ENCODE results near the gene OTULIN.

OTULIN gene

DNA sequence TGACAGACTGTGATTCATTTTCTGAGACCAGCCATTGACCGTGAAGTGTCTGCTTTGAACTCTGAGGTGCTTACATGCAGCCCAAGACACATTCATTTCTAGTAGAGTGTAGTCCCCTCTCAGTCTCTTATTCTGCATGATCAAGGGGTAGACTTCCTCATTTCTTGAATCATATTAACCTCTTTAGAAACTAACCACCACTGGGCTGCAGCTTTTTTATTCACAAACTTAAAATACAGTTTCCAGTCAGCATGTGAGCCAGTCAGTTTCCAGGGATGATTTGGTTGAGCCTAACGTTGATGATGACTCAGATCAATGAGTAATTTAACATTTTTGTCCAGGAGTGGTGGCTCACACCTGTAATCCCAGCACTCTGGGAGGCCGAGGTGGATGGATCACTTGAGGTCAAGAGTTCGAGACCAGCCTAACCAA is 59.2 kb downstream of the OTULIN start:
- no peak for TF ChIP-seq CTCF (IDR thresholded peaks at IDR 0.05; ENCODE audit: borderline replicate concordance, insufficient read depth, low read depth, low read length)
- no peak overlapping the region for H3K4me3 ChIP-seq (ENCODE audit: low read depth, low read length)

DNA sequence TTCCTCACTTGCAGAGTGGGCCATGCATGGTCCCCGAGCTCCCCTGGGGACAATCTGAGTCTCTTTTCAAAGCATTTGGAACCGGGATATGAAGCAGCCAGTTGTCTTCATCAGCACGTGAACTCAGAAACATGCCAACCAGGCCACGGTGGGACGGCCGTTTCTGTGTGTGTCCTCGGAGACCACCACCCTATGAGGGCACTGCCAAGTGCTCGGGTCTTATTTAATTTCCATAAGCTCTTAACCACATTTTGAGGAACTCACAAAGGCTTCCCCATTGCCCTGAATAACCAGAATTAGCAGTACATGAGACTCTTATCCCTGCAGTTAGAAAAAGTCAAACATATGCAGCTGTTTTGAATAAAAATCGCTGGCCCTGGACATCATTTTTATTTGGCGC is 60.1 kb downstream of the OTULIN start:
- no peak overlapping the region for H3K4me3 ChIP-seq (ENCODE audit: low read depth, low read length)
- no peak for TF ChIP-seq CTCF (IDR thresholded peaks at IDR 0.05; ENCODE audit: borderline replicate concordance, insufficient read depth, low read depth, low read length)

GRCh38 chr5:14726066-14726838 is 61.7 kb downstream of the OTULIN start:
- no peak overlapping the region for H3K4me3 ChIP-seq (ENCODE audit: low read depth, low read length)
- TF ChIP-seq CTCF (IDR thresholded peaks at IDR 0.05; ENCODE audit: borderline replicate concordance, insufficient read depth, low read depth, low read length): no peak

DNA sequence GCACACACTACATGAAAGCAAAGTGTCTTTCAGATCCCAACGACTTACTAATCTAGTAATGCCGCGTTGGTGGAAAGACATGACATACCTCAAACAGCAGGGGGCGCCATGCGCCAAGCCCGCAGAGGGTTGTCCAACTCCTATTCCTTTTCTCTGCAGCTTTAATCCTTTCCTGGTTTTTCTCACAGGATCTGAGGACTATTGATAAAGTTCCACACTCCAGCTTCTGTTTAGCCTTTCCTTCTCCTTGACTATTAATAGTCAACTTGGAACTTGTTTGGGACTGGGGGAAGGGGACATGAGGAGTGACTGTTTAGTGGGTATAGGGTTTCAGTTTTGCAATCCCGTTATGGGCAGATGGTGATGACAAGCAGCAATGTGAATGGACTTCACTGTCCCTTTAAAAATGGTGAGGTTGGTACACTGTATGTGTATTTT is 62.9 kb downstream of the OTULIN start:
- H3K4me3 ChIP-seq (ENCODE audit: low read depth, low read length): no peak overlapping the region
- peak; percentile 87 for TF ChIP-seq CTCF (IDR thresholded peaks at IDR 0.05; ENCODE audit: borderline replicate concordance, insufficient read depth, low read depth, low read length)

- TF ChIP-seq CTCF (IDR thresholded peaks at IDR 0.05; ENCODE audit: borderline replicate concordance, insufficient read depth, low read depth, low read length): no peak
- no peak overlapping the region for H3K4me3 ChIP-seq (ENCODE audit: low read depth, low read length)
These were observed 63.5 kb downstream of the OTULIN start for GRCh38 chr5:14727928-14728458.

DNA sequence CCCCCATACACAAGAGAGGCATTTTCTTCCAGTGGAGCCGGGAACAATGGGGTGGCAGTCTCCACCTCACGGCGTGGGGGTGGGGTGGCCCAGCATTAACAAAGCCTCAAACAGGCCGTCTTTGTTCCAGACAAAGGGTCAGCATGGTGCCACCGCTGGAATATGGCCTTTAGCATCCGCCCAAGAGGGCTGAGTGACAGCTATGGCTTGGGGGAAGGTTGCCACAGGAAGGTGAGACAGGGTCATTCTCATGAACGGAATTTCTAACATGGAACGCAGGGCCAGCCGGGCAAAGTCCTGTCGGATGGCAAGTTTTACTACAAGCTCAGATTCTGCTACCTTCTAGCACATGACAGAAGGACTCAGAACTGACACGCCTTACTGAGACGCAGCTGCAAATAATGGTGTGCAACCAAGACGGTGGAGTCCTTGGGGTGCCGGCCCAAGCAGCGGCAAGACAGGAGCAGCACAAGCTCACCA is 64.0 kb downstream of the OTULIN start:
- no peak overlapping the region for H3K4me3 ChIP-seq (ENCODE audit: low read depth, low read length)
- TF ChIP-seq CTCF (IDR thresholded peaks at IDR 0.05; ENCODE audit: borderline replicate concordance, insufficient read depth, low read depth, low read length): no peak
